Measurements from ENCODE around the gene GIGYF2. TPM values are rescaled to one million over a fixed set of nuclear protein-coding genes. Genes with fewer than 3 reads are reported as not detected.
A peak's percentile ranks its signal among the peaks of the same experiment; 100 is the strongest.

Gene GIGYF2
- total RNA-seq, 4 donors from 2014 or later: 40.8 to 146 (median 76.0) TPM

DNA sequence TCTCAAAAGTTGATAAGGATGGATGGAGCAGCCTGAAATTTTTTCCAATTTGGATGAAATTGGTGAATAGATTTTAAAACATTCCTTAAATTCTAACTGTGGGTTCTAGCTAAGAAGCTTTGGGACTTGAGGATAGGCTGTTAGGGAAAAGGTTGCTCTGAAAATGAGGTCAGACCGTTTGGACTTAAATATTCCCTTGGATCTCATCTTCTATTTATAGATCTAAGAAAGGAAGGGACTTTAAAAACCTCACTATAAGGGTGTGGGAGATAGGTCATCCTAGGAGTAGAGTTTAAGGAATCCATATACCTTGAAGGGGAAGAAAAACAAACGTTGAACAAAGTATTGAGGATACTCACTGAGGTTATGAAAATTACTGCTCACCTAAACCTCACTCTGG lies 155.5 kb downstream of the GIGYF2 start:
- 20 to 32% methylated on average over 2 of the region's 2 CpGs for WGBS, 2 donors (ENCODE audit: low coverage in 1 of 2)
- no peaks in the 10 kb centered on the region for H3K9me3 ChIP-seq
- H3K27me3 ChIP-seq: no peaks in the 10 kb centered on the region
- intact Hi-C loops (cut with DNase I; ENCODE audit: low total_unique reads) (loop anchor here (10.0 kb wide), 1 partner anchor 402 kb away; the partner anchor contains the start of gene ATG16L1), in situ Hi-C loops (cut with MboI; ENCODE audit: low pct_ligation_motif_present in 1 of 4, low pct_unique_long_range_greater_than_20kb in 1 of 4, low sequenced_read_pairs in 3 of 4) (loop anchor here (10.0 to 25.0 kb wide), 3 partner anchors 185 to 410 kb away; partner anchors contain the start of genes ATG16L1 (in 3 of the 4) and NEU2 (in 1 of the 4))
- no peak overlapping the region for H3K27ac ChIP-seq
- no peak for TF ChIP-seq POLR2AphosphoS5 (IDR thresholded peaks at IDR 0.05)
- no peak for DNase-seq
- peaks cover 0 to 49% (median 24%) of the 10 kb centered on the region in 4 donors for H3K36me3 ChIP-seq
- no peak overlapping the region for H3K4me3 ChIP-seq
- H3K4me1 ChIP-seq: peaks cover 0 to 29% (median 16%) of the 10 kb centered on the region in 4 donors

DNA sequence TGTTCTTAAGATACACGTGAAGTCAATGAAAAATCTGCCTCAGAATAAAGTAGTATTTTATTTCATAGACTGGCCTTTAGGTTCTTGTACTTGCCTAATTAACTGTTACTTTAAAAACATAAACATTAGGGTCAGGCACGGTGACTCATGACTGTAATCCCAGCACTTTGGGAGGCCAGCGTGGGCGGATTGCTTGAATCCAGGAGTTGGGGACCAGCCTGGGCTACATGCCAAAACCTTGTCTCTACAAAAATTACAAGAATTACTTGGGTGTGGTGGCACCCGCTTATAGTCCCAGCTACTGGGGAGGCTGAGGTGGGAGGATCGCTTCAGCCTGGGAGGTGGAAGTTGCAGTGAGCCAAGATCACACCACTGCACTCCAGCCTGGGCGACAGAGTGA lies 157.0 kb downstream of the GIGYF2 start:
- no peaks in the 10 kb centered on the region for H3K9me3 ChIP-seq
- peaks cover 0 to 52% (median 25%) of the 10 kb centered on the region in 4 donors for H3K36me3 ChIP-seq
- WGBS, 2 donors (ENCODE audit: low coverage in 1 of 2): 34 to 44% methylated on average over 2 to 7 of the region's 7 CpGs
- TF ChIP-seq, protein P1, sequence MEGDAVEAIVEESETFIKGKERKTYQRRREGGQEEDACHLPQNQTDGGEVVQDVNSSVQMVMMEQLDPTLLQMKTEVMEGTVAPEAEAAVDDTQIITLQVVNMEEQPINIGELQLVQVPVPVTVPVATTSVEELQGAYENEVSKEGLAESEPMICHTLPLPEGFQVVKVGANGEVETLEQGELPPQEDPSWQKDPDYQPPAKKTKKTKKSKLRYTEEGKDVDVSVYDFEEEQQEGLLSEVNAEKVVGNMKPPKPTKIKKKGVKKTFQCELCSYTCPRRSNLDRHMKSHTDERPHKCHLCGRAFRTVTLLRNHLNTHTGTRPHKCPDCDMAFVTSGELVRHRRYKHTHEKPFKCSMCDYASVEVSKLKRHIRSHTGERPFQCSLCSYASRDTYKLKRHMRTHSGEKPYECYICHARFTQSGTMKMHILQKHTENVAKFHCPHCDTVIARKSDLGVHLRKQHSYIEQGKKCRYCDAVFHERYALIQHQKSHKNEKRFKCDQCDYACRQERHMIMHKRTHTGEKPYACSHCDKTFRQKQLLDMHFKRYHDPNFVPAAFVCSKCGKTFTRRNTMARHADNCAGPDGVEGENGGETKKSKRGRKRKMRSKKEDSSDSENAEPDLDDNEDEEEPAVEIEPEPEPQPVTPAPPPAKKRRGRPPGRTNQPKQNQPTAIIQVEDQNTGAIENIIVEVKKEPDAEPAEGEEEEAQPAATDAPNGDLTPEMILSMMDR (IDR thresholded peaks at IDR 0.05): no peak
- TF ChIP-seq POLR2AphosphoS5 (IDR thresholded peaks at IDR 0.05) (no peak), POLR2A (IDR thresholded peaks at IDR 0.05) (no peak), EP300 (IDR thresholded peaks at IDR 0.05; ENCODE audit: low read depth) (no peak)
- in situ Hi-C loops (cut with MboI; ENCODE audit: low pct_ligation_motif_present in 1 of 4, low pct_unique_long_range_greater_than_20kb in 1 of 4, low sequenced_read_pairs in 3 of 4): loop anchor here (10.0 to 25.0 kb wide), 3 partner anchors 183 to 408 kb away; partner anchors contain the start of genes ATG16L1 (in 3 of the 4) and NEU2 (in 1 of the 4)
- peak overlapping the region in 2 of 4 donors; percentile 5 to 43 for H3K27ac ChIP-seq
- no peaks in the 10 kb centered on the region for H3K27me3 ChIP-seq
- intact Hi-C loops (cut with DNase I; ENCODE audit: low total_unique reads): loop anchor here (10.0 kb wide), 1 partner anchor 401 kb away; the partner anchor contains the start of gene ATG16L1
- H3K4me3 ChIP-seq: no peak overlapping the region
- DNase-seq: peak; percentile 41
- peaks cover 0 to 29% (median 16%) of the 10 kb centered on the region in 4 donors for H3K4me1 ChIP-seq

DNA sequence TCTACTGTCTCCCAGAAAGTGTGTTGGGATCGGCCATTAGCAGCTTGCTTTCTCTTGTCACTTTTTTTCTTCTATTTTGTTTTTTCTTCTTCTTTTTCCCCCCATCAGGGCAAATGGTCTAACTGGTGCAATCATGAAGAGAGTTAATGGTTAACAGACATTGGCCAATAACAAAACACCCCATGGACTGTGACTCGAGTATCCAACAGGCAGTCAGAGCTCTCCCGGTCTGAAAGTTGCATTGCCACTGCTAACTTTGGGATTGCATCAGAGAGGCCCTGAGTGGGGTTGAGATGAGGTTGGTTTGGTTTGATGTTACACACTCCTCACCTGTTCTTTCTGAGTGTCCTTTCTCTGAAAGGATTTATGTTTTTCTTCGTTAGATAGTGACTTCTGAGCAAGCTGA lies 160.0 kb downstream of the GIGYF2 start:
- WGBS, 2 donors (ENCODE audit: low coverage in 1 of 2): 53 to 69% methylated on average over 4 of the region's 4 CpGs
- H3K4me3 ChIP-seq: no peak overlapping the region
- no peak for DNase-seq
- no peaks in the 10 kb centered on the region for H3K27me3 ChIP-seq
- no peaks in the 10 kb centered on the region for H3K9me3 ChIP-seq
- peaks cover 0 to 29% (median 16%) of the 10 kb centered on the region in 4 donors for H3K4me1 ChIP-seq
- peaks cover 0 to 33% (median 13%) of the 10 kb centered on the region in 4 donors for H3K36me3 ChIP-seq
- TF ChIP-seq EP300 (IDR thresholded peaks at IDR 0.05; ENCODE audit: low read depth) (no peak), POLR2A (IDR thresholded peaks at IDR 0.05) (no peak), POLR2AphosphoS5 (IDR thresholded peaks at IDR 0.05) (no peak)
- TF ChIP-seq, protein P1 (IDR thresholded peaks at IDR 0.05): no peak
- no peak overlapping the region for H3K27ac ChIP-seq
- in situ Hi-C loops (cut with MboI; ENCODE audit: low pct_ligation_motif_present in 1 of 4, low pct_unique_long_range_greater_than_20kb in 1 of 4, low sequenced_read_pairs in 3 of 4) (loop anchor here (10.0 to 25.0 kb wide), 3 partner anchors 180 to 405 kb away; partner anchors contain the start of genes ATG16L1 (in 3 of the 4) and NEU2 (in 1 of the 4)), intact Hi-C loops (cut with DNase I; ENCODE audit: low total_unique reads) (loop anchor here (10.0 kb wide), 1 partner anchor 398 kb away; the partner anchor contains the start of gene ATG16L1)

DNA sequence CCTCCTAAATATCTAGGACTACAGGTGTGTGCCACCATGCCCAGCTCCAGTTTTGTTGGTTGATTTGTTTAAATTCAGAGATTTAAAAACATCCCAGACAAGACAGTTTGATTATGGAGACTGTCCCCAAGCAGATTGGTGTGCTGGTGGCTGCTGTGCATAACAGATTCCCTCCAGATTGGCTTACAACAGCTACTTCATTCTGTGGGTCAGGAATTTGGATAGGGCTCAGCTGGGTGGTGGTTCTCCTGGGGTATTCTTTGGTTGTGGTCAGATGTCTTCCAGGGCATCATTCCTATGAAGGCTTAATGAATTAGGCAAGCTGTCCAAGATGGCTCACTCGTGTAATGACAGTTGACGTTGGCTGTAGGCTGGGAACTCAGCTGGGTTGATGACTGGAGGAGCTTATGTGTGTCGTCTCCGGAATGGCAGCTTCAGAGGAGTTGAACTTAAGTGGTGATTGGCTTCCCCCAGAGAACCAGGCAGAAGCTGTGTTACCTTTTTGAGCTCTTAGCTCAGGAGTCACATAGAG lies 162.3 kb downstream of the GIGYF2 start:
- intact Hi-C loops (cut with DNase I; ENCODE audit: low total_unique reads): loop anchor here (10.0 kb wide), 1 partner anchor 395 kb away; the partner anchor contains the start of gene ATG16L1
- WGBS, 2 donors (ENCODE audit: low coverage in 1 of 2): 97% methylated on average over 4 of the region's 4 CpGs; no CpG with 5 or more reads in 1 of the 2 donors

More for the DNA sequence above, 162.3 kb downstream of the GIGYF2 start:
- Histone ChIP-seq H3K36me3 (peaks cover 0 to 32% (median 13%) of the 10 kb centered on the region in 4 donors), H3K4me1 (peaks cover 0 to 11% (median 3%) of the 10 kb centered on the region in 4 donors), H3K9me3 (no peaks in the 10 kb centered on the region), H3K27ac (no peak overlapping the region), H3K4me3 (no peak overlapping the region), H3K27me3 (no peaks in the 10 kb centered on the region)
- DNase-seq: no peak
- in situ Hi-C loops (cut with MboI; ENCODE audit: low pct_ligation_motif_present in 1 of 4, low pct_unique_long_range_greater_than_20kb in 1 of 4, low sequenced_read_pairs in 3 of 4): loop anchor here (10.0 to 25.0 kb wide), 3 partner anchors 178 to 403 kb away; partner anchors contain the start of genes ATG16L1 (in 3 of the 4) and NEU2 (in 1 of the 4)
- TF ChIP-seq, protein P1 (IDR thresholded peaks at IDR 0.05): no peak
- TF ChIP-seq POLR2AphosphoS5 (IDR thresholded peaks at IDR 0.05) (no peak), POLR2A (IDR thresholded peaks at IDR 0.05) (no peak), EP300 (IDR thresholded peaks at IDR 0.05; ENCODE audit: low read depth) (no peak)

Data from transverse colon (tissue), 4 donors.